ENCODE results near the gene HOXB3. TPM values are rescaled to one million over a fixed set of nuclear protein-coding genes. Genes with fewer than 3 reads are reported as not detected.

Gene HOXB3
- total and polyA plus RNA-seq, 2 of the 4 experiments (the other 2 are of a cell fraction) = 6.3 to 59.6 TPM

- Histone ChIP-seq H3K9me3 (ENCODE audit: control insufficient read depth, insufficient read depth, low read length) (no peaks in the 10 kb centered on the region), H2BK20ac (ENCODE audit: low read depth, low read length) (peak overlapping the region; percentile 93), H3K4ac (ENCODE audit: low read depth, low read length) (peak overlapping the region; percentile 98), H3K27ac (ENCODE audit: insufficient read depth, low read length) (peak overlapping the region; percentile 96), H3K18ac (ENCODE audit: low read depth, low read length) (peak overlapping the region; percentile 58), H3K4me2 (ENCODE audit: low read depth, low read length) (no peak overlapping the region), H2AK9ac (replicated peaks; ENCODE audit: low read depth, low read length, poor library complexity) (no peak overlapping the region), H4K91ac (ENCODE audit: insufficient read depth, low read depth, low read length) (peak overlapping the region; percentile 64), H3K27me3 (ENCODE audit: control insufficient read depth, insufficient read depth, low read length) (no peaks in the 10 kb centered on the region), H2BK5ac (ENCODE audit: low read depth, low read length, poor library complexity, severe bottlenecking) (peak overlapping the region; percentile 95), H3K79me1 (ENCODE audit: low read depth in 1 of 2, low read length in 2 of 2) (peaks cover 4 to 25% of the 10 kb centered on the region in 2 experiments; a peak in 2 of 4 replicates), H2AFZ (replicated peaks; ENCODE audit: low read length, poor library complexity) (no peak overlapping the region), H2AK5ac (ENCODE audit: low read depth, low read length) (peak overlapping the region; percentile 97; the same call in 1 of the 2 replicates), H3K36me3 (ENCODE audit: control insufficient read depth, insufficient read depth, low read length) (peaks cover 26% of the 10 kb centered on the region), H3K9me1 (ENCODE audit: insufficient read depth, low read length) (peaks cover 3% of the 10 kb centered on the region; the same call in 1 of the 2 replicates), H3K56ac (ENCODE audit: extremely low read depth, insufficient read depth, low read length) (peak overlapping the region; percentile 88), H3K14ac (replicated peaks; ENCODE audit: low read depth, low read length) (peak overlapping the region; percentile 67), H2BK15ac (ENCODE audit: low read depth, low read length) (peak overlapping the region; percentile 91; the same call in 2 of the 3 replicates), H3K23ac (ENCODE audit: low read depth, low read length) (peak overlapping the region; percentile 99), H3K9ac (ENCODE audit: low read depth, low read length) (peak overlapping the region; percentile 70), H3K4me1 (ENCODE audit: control insufficient read depth, insufficient read depth, low read length) (peaks cover 43% of the 10 kb centered on the region), H3K4me3 (ENCODE audit: insufficient read depth, low read depth, low read length) (no peak overlapping the region), H4K20me1 (ENCODE audit: insufficient read depth, low read length) (no peaks in the 10 kb centered on the region), H4K5ac (ENCODE audit: low read depth, low read length) (peak overlapping the region; percentile 35), H4K8ac (ENCODE audit: low read depth in 2 of 2, low read length in 2 of 2) (peak overlapping the region; percentile 63 to 96; a peak in 3 of 4 replicates), H2BK120ac (ENCODE audit: low read depth, low read length) (peak overlapping the region; percentile 97)
- ChIA-PET CTCF (no interaction called here), POLR2A (ENCODE audit: unreplicated experiment) (interaction anchor here (1.2 kb wide), 1 partner anchor 40 kb away, joined by 3 read pairs; no protein-coding TSS in a partner anchor)
- ATAC-seq (ENCODE audit: low read depth) = no peak
- in situ Hi-C loops (cut with MboI; ENCODE audit: low sequenced_read_pairs) = loop anchor here (10.0 kb wide), 1 partner anchor 194 kb away; no protein-coding TSS in a partner anchor
- dilution Hi-C loops (cut with HindIII; ENCODE audit: low sequenced_read_pairs, unreplicated experiment) = no loop called here
- peak; percentile 29 for DNase-seq
- TF ChIP-seq ELK1 (IDR thresholded peaks at IDR 0.05; ENCODE audit: borderline replicate concordance, low read depth, low read length) (no peak), CHD1 (IDR thresholded peaks at IDR 0.05; ENCODE audit: low read depth, low read length) (no peak), BHLHE40 (IDR thresholded peaks at IDR 0.05; ENCODE audit: low read depth, low read length) (no peak), CEBPB (IDR thresholded peaks at IDR 0.05; ENCODE audit: low read depth, low read length) (no peak), SMC3 (IDR thresholded peaks at IDR 0.05; ENCODE audit: low read depth, low read length) (no peak), CTCF (conservative IDR thresholded peaks at IDR 0.05; ENCODE audit: low read depth, low read length) (no peak), RAD21 (IDR thresholded peaks at IDR 0.05; ENCODE audit: low read length) (no peak), MAFK (IDR thresholded peaks at IDR 0.05; ENCODE audit: low read depth, low read length) (no peak), NFE2L2 (IDR thresholded peaks at IDR 0.05; ENCODE audit: low read depth, low read length) (no peak), RCOR1 (IDR thresholded peaks at IDR 0.05; ENCODE audit: insufficient replicate concordance, low read length) (no peak), MAZ (IDR thresholded peaks at IDR 0.05; ENCODE audit: borderline replicate concordance, low read depth, low read length) (no peak), MXI1 (IDR thresholded peaks at IDR 0.05; ENCODE audit: borderline replicate concordance, low read depth, low read length) (no peak), USF2 (IDR thresholded peaks at IDR 0.05; ENCODE audit: low read depth, low read length) (no peak), FOS (IDR thresholded peaks at IDR 0.05; ENCODE audit: low read depth, low read length) (no peak), RFX5 (IDR thresholded peaks at IDR 0.05; ENCODE audit: low read depth, low read length) (no peak), POLR2A (IDR thresholded peaks at IDR 0.05; ENCODE audit: low read depth, low read length) (no peak)
- BruUV-seq (replicated peaks) = no TSS peak
- WGBS, 2 experiments (ENCODE audit: extremely low coverage in 2 of 2, insufficient read length in 1 of 2) = no CpG with 5 or more reads among the region's 3 CpGs
- intact Hi-C loops (cut with micrococcal nuclease) = no loop called here
Observed at GRCh38 chr17:48549281-48549630, 40.8 kb downstream of the HOXB3 start.
